Measurements from ENCODE around the gene TIMM8A.

Gene TIMM8A

DNA sequence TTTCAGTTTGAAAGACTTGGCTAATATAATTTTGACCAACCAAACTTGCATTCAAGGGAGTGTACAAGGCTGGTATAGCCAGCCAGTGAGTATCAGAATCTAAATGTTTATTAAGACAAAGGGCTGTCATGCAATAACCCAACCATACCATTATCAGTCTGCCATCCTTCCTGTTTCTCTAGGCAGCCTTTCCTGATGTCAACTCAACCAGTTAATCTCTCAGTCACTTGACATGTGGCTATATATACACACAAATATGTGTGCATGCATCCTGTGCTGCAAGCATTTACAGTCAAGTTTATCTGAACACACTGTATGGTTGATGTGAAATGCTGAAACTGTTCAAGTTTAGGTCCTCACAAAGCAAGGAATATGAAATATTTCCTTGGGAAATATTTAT lies 20.3 kb upstream of the TIMM8A start:
- peak overlapping the region; percentile 77 for H3K4me2 ChIP-seq (ENCODE audit: low read length)

DNA sequence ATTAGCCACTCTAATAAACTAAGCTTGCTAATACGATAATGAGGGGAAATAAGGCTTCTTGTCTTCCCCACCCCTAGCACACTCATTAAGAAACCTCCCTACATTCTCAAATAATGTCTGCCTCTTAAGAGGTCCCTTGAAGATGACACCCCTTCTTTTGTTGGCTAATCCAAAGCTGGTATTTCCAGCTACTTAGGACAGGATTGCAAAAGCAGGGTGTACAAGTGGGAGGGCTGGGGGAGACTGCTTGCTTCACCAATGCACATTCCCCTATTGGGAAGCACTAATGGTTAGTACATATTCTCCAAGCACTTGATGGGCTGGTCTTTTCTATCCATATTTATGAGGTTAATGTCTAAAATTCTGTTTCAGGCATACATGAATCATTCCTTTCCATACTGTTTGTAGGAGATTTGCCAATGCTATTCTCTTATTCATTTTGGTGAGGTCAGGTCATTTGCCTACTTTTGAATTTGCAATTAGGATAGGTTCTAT lies 16.8 kb upstream of the TIMM8A start:
- no peaks in the 10 kb centered on the region for H4K20me1 ChIP-seq (ENCODE audit: control insufficient read depth, insufficient read depth, low read depth, low read length)
- H3K27me3 ChIP-seq (ENCODE audit: control insufficient read depth, low read length) = no peaks in the 10 kb centered on the region
- H3K27ac ChIP-seq (ENCODE audit: low read depth, low read length) = no peak overlapping the region
- no peak overlapping the region for H3K4me3 ChIP-seq (ENCODE audit: low read length)
- H3K4me1 ChIP-seq (ENCODE audit: control insufficient read depth, low read length) = peaks cover 26% of the 10 kb centered on the region
- H3F3A ChIP-seq (ENCODE audit: control insufficient read depth, insufficient read depth) = peaks cover 3% of the 10 kb centered on the region
- no peaks in the 10 kb centered on the region for H3K9me3 ChIP-seq (ENCODE audit: control insufficient read depth, insufficient read depth, low read length)
- no peak overlapping the region for H3K4me2 ChIP-seq (ENCODE audit: low read length)
- no peak for TF ChIP-seq EZH2phosphoT487 (IDR thresholded peaks at IDR 0.05; ENCODE audit: borderline replicate concordance, low read length)
- TF ChIP-seq, protein P1, sequence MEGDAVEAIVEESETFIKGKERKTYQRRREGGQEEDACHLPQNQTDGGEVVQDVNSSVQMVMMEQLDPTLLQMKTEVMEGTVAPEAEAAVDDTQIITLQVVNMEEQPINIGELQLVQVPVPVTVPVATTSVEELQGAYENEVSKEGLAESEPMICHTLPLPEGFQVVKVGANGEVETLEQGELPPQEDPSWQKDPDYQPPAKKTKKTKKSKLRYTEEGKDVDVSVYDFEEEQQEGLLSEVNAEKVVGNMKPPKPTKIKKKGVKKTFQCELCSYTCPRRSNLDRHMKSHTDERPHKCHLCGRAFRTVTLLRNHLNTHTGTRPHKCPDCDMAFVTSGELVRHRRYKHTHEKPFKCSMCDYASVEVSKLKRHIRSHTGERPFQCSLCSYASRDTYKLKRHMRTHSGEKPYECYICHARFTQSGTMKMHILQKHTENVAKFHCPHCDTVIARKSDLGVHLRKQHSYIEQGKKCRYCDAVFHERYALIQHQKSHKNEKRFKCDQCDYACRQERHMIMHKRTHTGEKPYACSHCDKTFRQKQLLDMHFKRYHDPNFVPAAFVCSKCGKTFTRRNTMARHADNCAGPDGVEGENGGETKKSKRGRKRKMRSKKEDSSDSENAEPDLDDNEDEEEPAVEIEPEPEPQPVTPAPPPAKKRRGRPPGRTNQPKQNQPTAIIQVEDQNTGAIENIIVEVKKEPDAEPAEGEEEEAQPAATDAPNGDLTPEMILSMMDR (IDR thresholded peaks at IDR 0.05; ENCODE audit: low read depth, low read length, poor library complexity, severe bottlenecking) = no peak
- H3K36me3 ChIP-seq (ENCODE audit: control insufficient read depth, low read length) = peaks cover 71% of the 10 kb centered on the region
- peaks cover 10% of the 10 kb centered on the region for H3K79me2 ChIP-seq (ENCODE audit: control insufficient read depth, low read length)
- no peaks in the 10 kb centered on the region for H3K9me2 ChIP-seq (replicated peaks; ENCODE audit: control insufficient read depth, low read length)

More for the DNA sequence above, 20.3 kb upstream of the TIMM8A start:
- peaks cover 63% of the 10 kb centered on the region for H3K36me3 ChIP-seq (ENCODE audit: control insufficient read depth, low read length)
- peaks cover 57% of the 10 kb centered on the region for H3K4me1 ChIP-seq (ENCODE audit: control insufficient read depth, low read length)
- peaks cover 19% of the 10 kb centered on the region for H3F3A ChIP-seq (ENCODE audit: control insufficient read depth, insufficient read depth)
- TF ChIP-seq, protein P1 (IDR thresholded peaks at IDR 0.05; ENCODE audit: low read depth, low read length, poor library complexity, severe bottlenecking) = no peak
- TF ChIP-seq EZH2phosphoT487 (IDR thresholded peaks at IDR 0.05; ENCODE audit: borderline replicate concordance, low read length) = no peak
- H3K27me3 ChIP-seq (ENCODE audit: control insufficient read depth, low read length) = no peaks in the 10 kb centered on the region
- H3K79me2 ChIP-seq (ENCODE audit: control insufficient read depth, low read length) = peaks cover 12% of the 10 kb centered on the region
- peak overlapping the region; percentile 75 for H3K27ac ChIP-seq (ENCODE audit: low read depth, low read length)
- no peaks in the 10 kb centered on the region for H4K20me1 ChIP-seq (ENCODE audit: control insufficient read depth, insufficient read depth, low read depth, low read length)
- H3K9me2 ChIP-seq (replicated peaks; ENCODE audit: control insufficient read depth, low read length) = no peaks in the 10 kb centered on the region
- peak overlapping the region; percentile 56 for H3K4me3 ChIP-seq (ENCODE audit: low read length)
- H3K9me3 ChIP-seq (ENCODE audit: control insufficient read depth, insufficient read depth, low read length) = no peaks in the 10 kb centered on the region

DNA sequence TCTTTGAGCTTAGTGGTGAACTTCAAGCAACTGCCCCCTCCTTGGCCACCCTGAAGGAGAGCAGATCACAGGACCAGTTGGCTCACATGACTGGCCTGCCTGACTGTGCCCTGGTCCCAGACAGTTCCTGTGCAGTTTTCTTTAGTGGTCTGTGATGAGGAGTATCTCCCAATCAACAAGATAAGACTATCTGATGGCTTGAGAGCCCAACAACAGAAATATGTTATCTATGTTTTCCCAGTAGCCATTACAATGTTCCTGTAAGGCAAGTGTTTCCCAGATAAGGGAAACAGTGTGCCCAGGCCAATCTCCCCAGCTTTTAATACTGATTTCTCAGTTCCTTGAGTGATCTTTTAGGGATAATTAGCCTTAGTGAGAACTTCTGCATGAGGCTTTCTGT lies 14.2 kb upstream of the TIMM8A start:
- TF ChIP-seq, protein P1 (IDR thresholded peaks at IDR 0.05; ENCODE audit: low read depth, low read length, poor library complexity, severe bottlenecking) = no peak
- no peak for TF ChIP-seq EZH2phosphoT487 (IDR thresholded peaks at IDR 0.05; ENCODE audit: borderline replicate concordance, low read length)
- no peaks in the 10 kb centered on the region for H3K9me3 ChIP-seq (ENCODE audit: control insufficient read depth, insufficient read depth, low read length)
- no peak overlapping the region for H3K4me3 ChIP-seq (ENCODE audit: low read length)
- no peaks in the 10 kb centered on the region for H3K27me3 ChIP-seq (ENCODE audit: control insufficient read depth, low read length)
- H3K9me2 ChIP-seq (replicated peaks; ENCODE audit: control insufficient read depth, low read length) = no peaks in the 10 kb centered on the region
- peaks cover 23% of the 10 kb centered on the region for H3K4me1 ChIP-seq (ENCODE audit: control insufficient read depth, low read length)
- peaks cover 2% of the 10 kb centered on the region; the same call in 1 of the 2 replicates for H3K79me2 ChIP-seq (ENCODE audit: control insufficient read depth, low read length)
- H3K4me2 ChIP-seq (ENCODE audit: low read length) = no peak overlapping the region
- no peaks in the 10 kb centered on the region for H4K20me1 ChIP-seq (ENCODE audit: control insufficient read depth, insufficient read depth, low read depth, low read length)
- 0 out of 2 replicates have a peak, but pooled peaks cover 2% of the 10 kb centered on the region for H3F3A ChIP-seq (ENCODE audit: control insufficient read depth, insufficient read depth)
- H3K27ac ChIP-seq (ENCODE audit: low read depth, low read length) = no peak overlapping the region
- H3K36me3 ChIP-seq (ENCODE audit: control insufficient read depth, low read length) = peaks cover 66% of the 10 kb centered on the region

All from DOHH2 (cell line).